ENCODE data around the gene RNU11. TPM values are rescaled to one million over a fixed set of nuclear protein-coding genes. Genes with fewer than 3 reads are reported as not detected.
"Not testable (repeated sequence)": the region's sequence is repeated elsewhere in the genome, so short reads cannot be mapped to it uniquely, and the experiment has no call there.

The RNU11 gene
- total and polyA plus RNA-seq, 7 donors, result not detected

DNA sequence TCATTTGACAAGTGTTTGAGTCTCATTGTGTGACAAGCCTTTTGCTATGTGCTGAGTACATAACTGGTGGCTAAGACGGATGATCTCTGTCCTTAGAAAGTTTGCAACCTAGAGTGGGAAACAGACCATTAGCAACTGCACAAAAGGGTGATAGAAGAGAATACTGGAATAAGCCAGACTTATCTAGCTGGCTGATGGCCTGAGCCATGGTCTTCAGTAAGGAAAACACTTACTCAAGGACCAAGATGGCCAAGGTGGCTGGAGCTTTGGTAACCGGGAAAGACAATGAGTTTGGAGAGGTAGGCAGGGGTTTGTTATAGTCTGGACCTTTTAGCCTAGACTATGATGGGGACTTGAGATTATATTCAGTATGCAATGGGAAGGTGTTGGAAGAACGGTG lies 3.9 kb upstream of the RNU11 start:
- Histone ChIP-seq H3K36me3 (ENCODE audit: insufficient read depth in 1 of 2, low read depth in 1 of 2) (peaks cover 0 to 3% of the 10 kb centered on the region in 2 donors), H3K9me3 (no peaks in the 10 kb centered on the region), H3K4me3 (peak overlapping the region; percentile 86), H3K4me1 (peaks cover 44% of the 10 kb centered on the region), H3K27ac (peak overlapping the region; percentile 93), H3K27me3 (ENCODE audit: insufficient read depth in 3 of 3, low read length in 2 of 3) (no peaks in the 10 kb centered on the region)
- intact Hi-C loops (cut with DNase I), result loop anchor here in 1 of 2 donors (5.0 kb wide), 2 partner anchors 127 to 233 kb away; no protein-coding TSS in a partner anchor
- no peak for DNase-seq
- 69 to 85% (median 75%) methylated on average over 3 of the region's 3 CpGs for WGBS, 3 donors
- ATAC-seq, result no peak
- TF ChIP-seq, protein P1, sequence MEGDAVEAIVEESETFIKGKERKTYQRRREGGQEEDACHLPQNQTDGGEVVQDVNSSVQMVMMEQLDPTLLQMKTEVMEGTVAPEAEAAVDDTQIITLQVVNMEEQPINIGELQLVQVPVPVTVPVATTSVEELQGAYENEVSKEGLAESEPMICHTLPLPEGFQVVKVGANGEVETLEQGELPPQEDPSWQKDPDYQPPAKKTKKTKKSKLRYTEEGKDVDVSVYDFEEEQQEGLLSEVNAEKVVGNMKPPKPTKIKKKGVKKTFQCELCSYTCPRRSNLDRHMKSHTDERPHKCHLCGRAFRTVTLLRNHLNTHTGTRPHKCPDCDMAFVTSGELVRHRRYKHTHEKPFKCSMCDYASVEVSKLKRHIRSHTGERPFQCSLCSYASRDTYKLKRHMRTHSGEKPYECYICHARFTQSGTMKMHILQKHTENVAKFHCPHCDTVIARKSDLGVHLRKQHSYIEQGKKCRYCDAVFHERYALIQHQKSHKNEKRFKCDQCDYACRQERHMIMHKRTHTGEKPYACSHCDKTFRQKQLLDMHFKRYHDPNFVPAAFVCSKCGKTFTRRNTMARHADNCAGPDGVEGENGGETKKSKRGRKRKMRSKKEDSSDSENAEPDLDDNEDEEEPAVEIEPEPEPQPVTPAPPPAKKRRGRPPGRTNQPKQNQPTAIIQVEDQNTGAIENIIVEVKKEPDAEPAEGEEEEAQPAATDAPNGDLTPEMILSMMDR (IDR thresholded peaks at IDR 0.05), result no peak

GRCh38 chr1:28645406-28645805 lies 3.0 kb upstream of the RNU11 start:
- WGBS, 3 donors, result 93 to 96% (median 96%) methylated on average over 11 of the region's 11 CpGs
- not testable (repeated sequence) for H3K4me3 ChIP-seq; DNase-seq; ATAC-seq; H3K9me3 ChIP-seq; H3K36me3 ChIP-seq (ENCODE audit: insufficient read depth in 1 of 2, low read depth in 1 of 2); H3K27me3 ChIP-seq (ENCODE audit: insufficient read depth in 3 of 3, low read length in 2 of 3)
- Histone ChIP-seq H3K27ac (peak overlapping the region; percentile 70), H3K4me1 (peaks cover 44% of the 10 kb centered on the region)
- intact Hi-C loops (cut with DNase I), result loop anchor here in 1 of 2 donors (5.0 kb wide), 1 partner anchor 92 kb away; the partner anchor contains the start of gene YTHDF2

GRCh38 chr1:28646040-28646439 lies 2.4 kb upstream of the RNU11 start:
- intact Hi-C loops (cut with DNase I), result loop anchor here in 1 of 2 donors (5.0 kb wide), 1 partner anchor 91 kb away; the partner anchor contains the start of gene YTHDF2
- Histone ChIP-seq H3K27ac (peak overlapping the region; percentile 70), H3K36me3 (ENCODE audit: insufficient read depth in 1 of 2, low read depth in 1 of 2) (no peaks in the 10 kb centered on the region), H3K27me3 (ENCODE audit: insufficient read depth in 3 of 3, low read length in 2 of 3) (no peaks in the 10 kb centered on the region), H3K9me3 (no peaks in the 10 kb centered on the region), H3K4me3 (no peak overlapping the region), H3K4me1 (peaks cover 39% of the 10 kb centered on the region)
- TF ChIP-seq, protein P1 (IDR thresholded peaks at IDR 0.05), result no peak
- no peak for DNase-seq
- no peak for ATAC-seq
- 91 to 100% (median 93%) methylated on average over 1 of the region's 1 CpG for WGBS, 3 donors

DNA sequence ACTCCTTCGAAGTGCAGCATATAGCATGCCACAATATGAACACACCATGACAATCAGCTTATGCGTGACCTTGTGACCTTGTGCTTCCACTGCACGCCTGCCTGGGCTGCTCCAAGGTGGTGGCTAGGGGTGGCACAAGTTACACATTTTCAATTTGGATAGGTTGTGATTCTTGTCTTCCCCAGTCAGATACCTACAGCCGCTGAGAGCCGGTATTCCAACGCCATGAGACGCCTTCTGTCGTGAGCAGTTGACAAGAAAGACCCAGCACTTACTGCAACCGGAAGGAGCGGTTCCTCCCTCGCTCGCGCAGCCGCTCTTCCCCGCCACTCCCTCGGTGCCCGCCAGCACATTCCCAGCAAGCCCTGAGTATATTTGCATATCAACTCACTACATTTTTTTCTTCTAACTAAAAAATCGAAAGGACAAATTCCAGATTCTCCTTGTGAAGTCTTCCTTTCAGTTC lies 359 bp upstream of the RNU11 start:
- peaks cover 28% of the 10 kb centered on the region for H3K4me1 ChIP-seq
- peak overlapping the region; percentile 92 for H3K27ac ChIP-seq
- intact Hi-C loops (cut with DNase I), result loop anchor here (2.0 to 5.0 kb wide), 2 partner anchors 21 to 89 kb away; partner anchors contain the start of genes GMEB1 (in 1 of the 2) and YTHDF2 (in 1 of the 2)
- H3K4me3 ChIP-seq, result peak overlapping the region; percentile 64
- no peaks in the 10 kb centered on the region for H3K9me3 ChIP-seq
- WGBS, 3 donors, result 0 to 2% (median 1%) methylated on average over 18 of the region's 18 CpGs
- no peaks in the 10 kb centered on the region for H3K27me3 ChIP-seq (ENCODE audit: insufficient read depth in 3 of 3, low read length in 2 of 3)
- H3K36me3 ChIP-seq (ENCODE audit: insufficient read depth in 1 of 2, low read depth in 1 of 2), result no peaks in the 10 kb centered on the region
- peak; percentile 91 to 96 for DNase-seq
- TF ChIP-seq, protein P1 (IDR thresholded peaks at IDR 0.05), result no peak
- ATAC-seq, result peak; percentile 90 to 93 (median 92)

DNA sequence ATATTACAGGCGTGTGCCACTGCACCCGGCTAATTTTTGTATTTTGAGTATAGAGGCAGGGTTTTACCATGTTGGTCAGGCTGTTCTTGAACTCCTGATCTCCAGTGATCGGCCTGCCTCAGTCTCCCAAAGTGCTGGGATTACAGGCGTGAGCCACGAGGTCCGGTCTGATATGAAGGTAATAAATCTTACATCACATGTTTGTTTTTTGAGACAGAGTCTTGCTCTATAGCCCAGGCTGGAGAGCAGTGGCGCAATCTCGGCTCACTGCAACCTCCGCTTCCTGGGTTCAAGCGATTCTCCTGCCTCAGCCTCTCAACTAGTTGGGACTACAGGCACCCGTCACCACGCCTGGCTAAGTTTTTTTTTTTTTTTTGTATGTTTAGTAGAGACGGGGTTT lies 4.7 kb downstream of the RNU11 start:
- ATAC-seq; H3K27me3 ChIP-seq (ENCODE audit: insufficient read depth in 3 of 3, low read length in 2 of 3); H3K4me1 ChIP-seq; DNase-seq; H3K27ac ChIP-seq; intact Hi-C loops (cut with DNase I); H3K36me3 ChIP-seq (ENCODE audit: insufficient read depth in 1 of 2, low read depth in 1 of 2); H3K9me3 ChIP-seq; H3K4me3 ChIP-seq: not testable (repeated sequence)
- WGBS, 3 donors, result 82 to 89% (median 84%) methylated on average over 13 of the region's 13 CpGs

GRCh38 chr1:28653870-28654269 lies 5.5 kb downstream of the RNU11 start:
- H3K36me3 ChIP-seq (ENCODE audit: insufficient read depth in 1 of 2, low read depth in 1 of 2); H3K4me1 ChIP-seq; intact Hi-C loops (cut with DNase I); DNase-seq; H3K4me3 ChIP-seq; ATAC-seq; H3K27me3 ChIP-seq (ENCODE audit: insufficient read depth in 3 of 3, low read length in 2 of 3); H3K9me3 ChIP-seq; H3K27ac ChIP-seq: not testable (repeated sequence)
- WGBS, 3 donors, result 50 to 56% (median 53%) methylated on average over 3 of the region's 3 CpGs

GRCh38 chr1:28655448-28656311 lies 7.3 kb downstream of the RNU11 start:
- intact Hi-C loops (cut with DNase I), result not testable (repeated sequence)
- WGBS, 3 donors, result 74 to 77% (median 74%) methylated on average over 10 of the region's 10 CpGs
- peak in 1 of 2 donors; percentile 74 for DNase-seq

More at GRCh38 chr1:28655448-28656311, 7.3 kb downstream of the RNU11 start:
- not testable (repeated sequence) for H3K36me3 ChIP-seq (ENCODE audit: insufficient read depth in 1 of 2, low read depth in 1 of 2); H3K27me3 ChIP-seq (ENCODE audit: insufficient read depth in 3 of 3, low read length in 2 of 3); H3K27ac ChIP-seq; H3K4me3 ChIP-seq; H3K9me3 ChIP-seq; H3K4me1 ChIP-seq
- ATAC-seq, result peak in 3 of 4 donors; percentile 49 to 76 (median 74)

Data from psoas muscle (tissue), 8 donors.